Activated CD8-positive, alpha-beta memory T cell treated with anti-CD3 and anti-CD28 coated beads, Interleukin-2, amount 50 U/mL, for 4 hours (primary cell): Measurements from ENCODE around the gene PDZD2.

Source experiments
- DNase-seq: peaks from one replicate; pipeline ENCODE4 v3.0.0-alpha.2; 2020

The PDZD2 gene

GRCh38 chr5:31776976-31777651, 138.2 kb downstream of the PDZD2 start:
- no peak for DNase-seq

GRCh38 chr5:31781772-31782171, 142.8 kb downstream of the PDZD2 start:
- no peak for DNase-seq

GRCh38 chr5:31783086-31783645, 144.2 kb downstream of the PDZD2 start:
- no peak for DNase-seq

GRCh38 chr5:31783731-31784130, 144.8 kb downstream of the PDZD2 start:
- DNase-seq, result no peak

- DNase-seq, result no peak
Measured at GRCh38 chr5:31786090-31786631, 147.2 kb downstream of the PDZD2 start.

GRCh38 chr5:31794009-31794408, 155.1 kb downstream of the PDZD2 start:
- DNase-seq, result no peak

- no peak for DNase-seq
Measured at GRCh38 chr5:31798168-31798567, 159.2 kb downstream of the PDZD2 start.

GRCh38 chr5:31800351-31800750, 161.4 kb downstream of the PDZD2 start:
- no peak for DNase-seq

- DNase-seq, result no peak
Measured at GRCh38 chr5:31805785-31806400, 167.0 kb downstream of the PDZD2 start.

- DNase-seq, result no peak
Measured at GRCh38 chr5:31806561-31806960, 167.6 kb downstream of the PDZD2 start.

- no peak for DNase-seq
Measured at GRCh38 chr5:31807789-31808540, 169.0 kb downstream of the PDZD2 start.

GRCh38 chr5:31809050-31809870, 170.3 kb downstream of the PDZD2 start:
- DNase-seq, result no peak

GRCh38 chr5:31811210-31811609, 172.3 kb downstream of the PDZD2 start:
- no peak for DNase-seq

GRCh38 chr5:31815376-31815775, 176.4 kb downstream of the PDZD2 start:
- DNase-seq, result no peak

- no peak for DNase-seq
Measured at GRCh38 chr5:31819926-31820516, 181.1 kb downstream of the PDZD2 start.

- DNase-seq, result no peak
Measured at GRCh38 chr5:31823472-31823871, 184.5 kb downstream of the PDZD2 start.

- no peak for DNase-seq
Measured at GRCh38 chr5:31824869-31825517, 186.1 kb downstream of the PDZD2 start.

- peak; percentile 39 for DNase-seq
Measured at GRCh38 chr5:31825518-31826068, 186.7 kb downstream of the PDZD2 start.

- no peak for DNase-seq
Measured at GRCh38 chr5:31827867-31828266, 188.9 kb downstream of the PDZD2 start.

- no peak for DNase-seq
Measured at GRCh38 chr5:31832966-31833365, 194.0 kb downstream of the PDZD2 start.

- DNase-seq, result no peak
Measured at GRCh38 chr5:31833710-31834109, 194.8 kb downstream of the PDZD2 start.
